ENCODE data around the gene GLYATL2. TPM values are rescaled to one million over a fixed set of nuclear protein-coding genes. Genes with fewer than 3 reads are reported as not detected.

GLYATL2 gene, protein sequence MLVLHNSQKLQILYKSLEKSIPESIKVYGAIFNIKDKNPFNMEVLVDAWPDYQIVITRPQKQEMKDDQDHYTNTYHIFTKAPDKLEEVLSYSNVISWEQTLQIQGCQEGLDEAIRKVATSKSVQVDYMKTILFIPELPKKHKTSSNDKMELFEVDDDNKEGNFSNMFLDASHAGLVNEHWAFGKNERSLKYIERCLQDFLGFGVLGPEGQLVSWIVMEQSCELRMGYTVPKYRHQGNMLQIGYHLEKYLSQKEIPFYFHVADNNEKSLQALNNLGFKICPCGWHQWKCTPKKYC
- total RNA-seq, result 0.97 and 2.2 TPM in 2 replicates

DNA sequence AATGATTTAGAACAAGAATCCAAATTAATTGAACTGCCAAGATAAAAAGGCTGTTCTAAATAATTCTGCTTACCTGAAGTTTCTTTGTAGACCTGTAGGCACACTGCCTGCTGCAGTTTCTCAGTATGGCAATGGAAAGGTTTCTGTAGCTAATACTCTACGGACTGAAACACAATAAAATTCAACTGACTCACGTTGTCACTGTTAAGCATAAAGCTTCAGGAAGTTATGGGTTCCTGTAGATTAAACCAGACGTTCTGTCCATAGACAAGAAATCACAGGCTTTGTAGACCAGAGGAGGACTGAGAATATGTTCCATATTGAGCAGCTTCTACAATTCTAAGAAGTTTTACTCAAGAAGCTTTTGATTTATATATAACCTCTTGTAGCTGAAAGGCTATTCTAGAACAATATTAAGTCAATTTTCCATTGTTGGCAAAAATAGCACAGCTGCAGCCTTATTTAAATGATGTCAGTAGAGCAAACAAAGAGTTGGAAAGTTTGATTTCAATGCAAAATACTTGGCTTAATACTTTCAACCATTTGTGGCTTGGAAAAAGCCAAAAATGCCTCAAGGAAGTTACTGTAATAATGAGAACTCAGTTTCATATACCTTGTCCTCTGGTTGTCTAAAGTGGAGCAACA, at the start of gene GLYATL2:
GLYATL2 (minus strand) TSS at position 344 of the 645 bp plus-strand sequence. CDS start 5,092 bp downstream, outside the sequence.
- no peak within 1 kb of the TSS for H3K4me3 ChIP-seq (ENCODE audit: low read depth, low read length)
- TF ChIP-seq, protein P1, sequence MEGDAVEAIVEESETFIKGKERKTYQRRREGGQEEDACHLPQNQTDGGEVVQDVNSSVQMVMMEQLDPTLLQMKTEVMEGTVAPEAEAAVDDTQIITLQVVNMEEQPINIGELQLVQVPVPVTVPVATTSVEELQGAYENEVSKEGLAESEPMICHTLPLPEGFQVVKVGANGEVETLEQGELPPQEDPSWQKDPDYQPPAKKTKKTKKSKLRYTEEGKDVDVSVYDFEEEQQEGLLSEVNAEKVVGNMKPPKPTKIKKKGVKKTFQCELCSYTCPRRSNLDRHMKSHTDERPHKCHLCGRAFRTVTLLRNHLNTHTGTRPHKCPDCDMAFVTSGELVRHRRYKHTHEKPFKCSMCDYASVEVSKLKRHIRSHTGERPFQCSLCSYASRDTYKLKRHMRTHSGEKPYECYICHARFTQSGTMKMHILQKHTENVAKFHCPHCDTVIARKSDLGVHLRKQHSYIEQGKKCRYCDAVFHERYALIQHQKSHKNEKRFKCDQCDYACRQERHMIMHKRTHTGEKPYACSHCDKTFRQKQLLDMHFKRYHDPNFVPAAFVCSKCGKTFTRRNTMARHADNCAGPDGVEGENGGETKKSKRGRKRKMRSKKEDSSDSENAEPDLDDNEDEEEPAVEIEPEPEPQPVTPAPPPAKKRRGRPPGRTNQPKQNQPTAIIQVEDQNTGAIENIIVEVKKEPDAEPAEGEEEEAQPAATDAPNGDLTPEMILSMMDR (IDR thresholded peaks at IDR 0.05; ENCODE audit: insufficient read depth, low read depth, low read length), result no peak
- DNase-seq (ENCODE audit: low read depth), result no peak

DNA sequence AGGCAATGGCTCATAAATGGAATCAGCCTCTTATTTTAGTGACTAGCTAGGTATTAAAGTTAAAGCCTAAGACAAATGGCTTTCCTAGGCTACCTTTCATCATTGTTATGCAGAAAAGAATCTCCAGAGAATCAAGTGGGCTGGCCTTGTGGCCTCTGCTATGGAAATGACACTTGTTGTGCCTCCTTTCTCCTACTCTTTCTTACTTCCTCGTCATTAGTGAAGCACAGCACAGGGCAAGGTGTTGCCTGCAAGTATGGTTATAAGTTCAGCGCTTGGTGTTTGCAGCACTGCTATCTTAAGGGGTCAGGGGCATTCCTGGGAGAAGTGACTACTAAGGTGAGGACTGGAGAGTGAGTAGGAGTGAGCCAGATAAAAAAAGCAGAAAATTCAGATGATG, 49.4 kb upstream of the GLYATL2 start:
- TF ChIP-seq, protein P1 (IDR thresholded peaks at IDR 0.05; ENCODE audit: insufficient read depth, low read depth, low read length), result no peak
- DNase-seq (ENCODE audit: low read depth), result no peak
- no peak overlapping the region for H3K4me3 ChIP-seq (ENCODE audit: low read depth, low read length)

DNA sequence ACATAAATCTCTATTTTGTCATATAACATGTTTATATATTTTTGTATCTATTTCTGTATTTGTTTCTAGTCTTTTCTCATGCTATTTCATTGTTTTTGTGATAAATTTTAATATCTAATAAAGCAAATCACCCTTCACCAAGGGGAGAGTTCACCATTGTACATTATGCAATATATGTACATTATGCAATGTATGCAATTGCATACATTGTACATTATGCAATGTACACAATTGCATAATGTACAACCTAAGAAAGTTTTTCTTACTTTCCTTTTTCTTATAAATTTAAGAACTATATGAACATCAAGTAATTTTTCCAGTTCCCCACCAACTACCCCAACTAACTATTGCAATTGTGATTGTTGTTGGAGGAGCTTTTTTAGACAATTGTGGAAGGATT, 44.1 kb upstream of the GLYATL2 start:
- TF ChIP-seq, protein P1 (IDR thresholded peaks at IDR 0.05; ENCODE audit: insufficient read depth, low read depth, low read length), result no peak
- DNase-seq (ENCODE audit: low read depth), result no peak
- H3K4me3 ChIP-seq (ENCODE audit: low read depth, low read length), result no peak overlapping the region

DNA sequence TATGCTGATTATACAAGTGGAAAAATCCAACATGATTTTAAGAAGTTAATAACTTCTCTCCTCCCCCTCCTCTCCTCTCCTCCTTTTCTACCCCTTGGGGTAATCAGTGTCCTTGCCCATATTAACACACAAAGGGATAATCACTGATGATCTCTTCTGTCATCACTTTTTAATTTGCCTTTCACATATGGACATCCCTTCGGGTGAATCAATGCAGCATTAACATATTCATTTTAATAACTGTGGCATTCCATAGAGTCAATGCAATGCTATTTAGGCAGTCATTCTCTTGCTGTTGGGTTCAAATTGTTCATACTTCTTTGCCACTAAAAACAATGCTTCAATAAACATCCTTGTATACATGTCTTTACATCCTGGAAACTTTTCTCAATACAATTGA, 42.9 kb upstream of the GLYATL2 start:
- H3K4me3 ChIP-seq (ENCODE audit: low read depth, low read length), result no peak overlapping the region
- TF ChIP-seq, protein P1 (IDR thresholded peaks at IDR 0.05; ENCODE audit: insufficient read depth, low read depth, low read length), result no peak
- DNase-seq (ENCODE audit: low read depth), result no peak

DNA sequence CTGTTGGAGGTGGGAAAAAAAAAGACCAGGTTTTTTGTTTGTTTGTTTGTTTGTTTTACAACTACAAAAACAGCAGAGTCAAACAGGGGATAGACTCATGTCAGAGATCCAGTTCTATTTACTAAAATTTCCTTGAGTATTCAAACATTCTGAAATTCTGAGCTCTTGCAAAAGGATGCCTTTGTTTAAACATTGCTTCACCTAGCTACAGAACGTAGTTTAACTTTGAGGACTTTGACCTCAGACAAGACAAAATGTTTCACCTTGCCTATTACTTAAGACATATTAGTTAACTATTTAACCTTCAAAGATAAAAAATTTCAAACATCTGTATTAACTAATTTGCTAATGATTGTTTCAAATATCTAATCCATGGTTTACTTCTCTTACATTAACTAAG, 36.1 kb upstream of the GLYATL2 start:
- H3K4me3 ChIP-seq (ENCODE audit: low read depth, low read length), result no peak overlapping the region
- no peak for DNase-seq (ENCODE audit: low read depth)
- TF ChIP-seq, protein P1 (IDR thresholded peaks at IDR 0.05; ENCODE audit: insufficient read depth, low read depth, low read length), result no peak

DNA sequence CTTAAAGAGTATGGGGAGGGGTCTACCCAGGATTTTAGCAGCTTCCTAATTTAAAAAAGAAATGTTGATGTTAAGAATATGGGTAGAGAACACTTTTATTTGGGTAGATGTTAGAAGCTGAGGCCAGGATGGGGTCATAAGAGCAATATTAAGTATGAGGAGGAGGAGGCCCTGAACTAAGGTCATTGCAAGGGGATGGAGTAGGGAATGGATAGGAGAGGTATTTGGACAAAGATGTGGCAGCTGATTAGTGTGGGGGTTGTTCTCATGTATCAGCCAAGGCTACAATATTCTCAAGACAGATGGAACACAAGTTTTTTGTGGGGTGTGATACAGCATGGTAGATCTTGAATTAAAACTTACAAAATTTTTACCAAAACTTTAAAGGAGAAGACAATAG, 35.7 kb upstream of the GLYATL2 start:
- no peak overlapping the region for H3K4me3 ChIP-seq (ENCODE audit: low read depth, low read length)
- TF ChIP-seq, protein P1 (IDR thresholded peaks at IDR 0.05; ENCODE audit: insufficient read depth, low read depth, low read length), result no peak
- DNase-seq (ENCODE audit: low read depth), result no peak
